Measurements from ENCODE around the gene NUP155.
"Not testable (repeated sequence)": the region's sequence is repeated elsewhere in the genome, so short reads cannot be mapped to it uniquely, and the experiment has no call there.

Gene NUP155

DNA sequence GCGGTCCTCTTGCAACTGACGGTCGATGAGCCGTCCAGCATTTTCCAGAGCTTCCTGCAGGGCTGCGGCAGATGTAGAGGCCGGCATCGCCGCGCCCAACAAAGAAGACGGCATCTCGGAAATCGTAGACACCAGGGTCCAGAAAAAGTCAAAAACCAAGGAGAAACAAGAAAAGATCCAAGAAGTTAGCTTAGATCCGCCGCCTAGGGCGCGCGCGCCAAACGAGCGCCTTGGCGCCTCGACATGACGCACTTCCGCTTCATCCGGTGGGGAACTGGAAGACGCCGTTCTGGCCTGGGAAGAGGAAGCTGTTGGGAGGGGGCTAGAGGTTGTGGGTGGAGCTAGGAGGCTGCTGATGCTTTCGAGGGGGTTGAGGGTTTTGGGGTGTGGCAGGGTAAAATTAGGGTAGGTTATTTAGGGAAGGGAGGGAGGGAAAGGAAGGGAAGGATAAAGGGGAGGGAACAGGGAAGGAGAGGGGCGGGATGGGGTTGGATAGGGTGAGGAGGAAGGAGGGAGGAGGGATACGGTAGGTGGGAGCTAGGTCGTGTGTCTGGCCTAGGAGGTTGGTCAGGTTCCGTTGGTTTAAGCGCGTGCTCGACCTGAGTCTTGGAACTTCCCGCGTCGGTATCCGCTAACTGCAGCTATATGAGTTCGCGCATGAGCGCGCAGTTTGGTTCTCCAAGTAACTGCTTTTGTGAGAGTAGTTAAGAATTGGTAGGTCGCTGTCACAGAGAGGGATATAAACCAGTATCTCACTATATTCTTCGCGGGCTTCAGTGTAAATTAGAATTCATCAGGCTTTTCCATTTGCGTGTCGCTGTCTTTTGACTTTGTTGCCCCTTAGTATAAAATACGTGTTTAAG, at the start of gene NUP155:
Gene NUP155 (minus strand): TSS at position 243 of the 863 bp plus-strand sequence. CDS start 129 bp downstream, at position 114.
- DNase-seq (ENCODE audit: low spot score), result peak; percentile 84

DNA sequence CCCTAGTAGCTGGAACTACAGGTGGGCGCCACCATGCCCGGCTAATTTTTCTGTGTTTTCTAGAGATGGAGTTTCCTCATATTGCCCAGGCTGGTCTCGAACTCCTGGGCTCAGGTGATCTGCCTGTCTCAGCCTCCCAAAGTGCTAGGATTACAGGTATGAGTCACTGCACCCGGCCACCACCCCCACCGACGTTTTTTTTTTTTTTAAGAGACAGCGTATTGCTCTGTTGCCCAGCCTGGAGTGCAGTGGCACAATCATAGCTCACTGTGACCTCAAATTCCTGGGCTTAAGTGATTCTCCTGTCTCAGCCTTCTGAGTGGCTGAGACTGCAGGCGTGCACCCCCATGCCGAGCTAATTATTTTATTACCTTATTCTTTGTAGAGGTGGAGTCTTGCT, 46.4 kb upstream of the NUP155 start:
- DNase-seq (ENCODE audit: low spot score), result no peak

DNA sequence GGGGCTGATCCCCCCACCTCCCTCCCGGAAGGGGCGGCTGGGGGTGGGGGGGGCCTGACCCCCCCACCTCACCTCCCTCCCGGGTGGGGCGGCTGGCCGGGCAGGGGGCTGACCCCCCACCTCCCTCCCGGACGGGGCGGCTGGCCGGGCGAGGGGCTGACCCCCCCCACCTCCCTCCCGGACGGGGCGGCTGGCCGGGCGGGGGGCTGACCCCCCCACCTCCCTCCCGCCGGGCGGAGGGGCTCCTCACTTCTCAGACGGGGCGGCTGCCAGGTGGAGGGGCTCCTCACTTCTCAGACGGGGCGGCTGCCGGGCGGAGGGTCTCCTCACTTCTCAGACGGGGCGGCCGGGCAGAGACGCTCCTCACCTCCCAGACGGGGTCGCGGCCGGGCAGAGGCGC, 44.5 kb upstream of the NUP155 start:
- not testable (repeated sequence) for DNase-seq (ENCODE audit: low spot score)

DNA sequence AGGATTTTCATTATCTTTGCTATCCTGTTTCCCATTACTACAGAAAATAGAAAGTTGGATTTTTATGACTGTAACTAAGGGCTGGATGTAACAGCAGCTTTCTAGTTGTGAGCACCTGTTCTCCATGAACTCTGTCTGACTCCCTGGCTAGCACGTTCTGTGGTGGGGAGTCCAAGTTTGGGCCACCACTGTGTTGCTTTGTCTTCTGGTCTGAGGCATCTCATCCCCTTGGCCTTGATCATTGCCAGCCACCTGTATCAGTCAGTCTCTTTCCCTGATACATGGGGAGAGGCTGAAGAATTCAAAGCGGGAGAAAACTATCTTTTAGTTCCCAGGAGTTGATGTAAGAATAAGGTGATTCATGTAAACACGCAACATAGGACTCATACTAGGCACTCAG, 41.6 kb upstream of the NUP155 start:
- no peak for DNase-seq (ENCODE audit: low spot score)

DNA sequence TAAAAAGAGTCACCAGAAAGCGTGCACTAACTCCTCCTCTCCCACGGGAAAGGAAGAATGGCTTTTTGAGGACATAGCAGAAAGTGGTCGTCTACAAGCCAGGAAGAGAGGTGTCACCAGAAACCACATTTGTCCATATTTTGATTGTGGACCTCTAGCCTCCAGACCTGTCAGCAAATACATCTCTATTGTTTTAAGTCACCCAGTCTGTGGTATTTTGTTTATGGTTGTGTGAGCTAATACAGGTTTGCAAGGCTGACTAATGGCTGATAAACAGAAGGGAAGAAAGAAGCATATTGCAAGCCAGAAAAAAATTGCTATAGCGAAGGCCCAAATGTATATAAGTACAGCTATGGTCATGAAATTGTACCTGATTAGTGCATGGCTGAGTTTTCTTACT, 29.6 kb upstream of the NUP155 start:
- no peak for DNase-seq (ENCODE audit: low spot score)

DNA sequence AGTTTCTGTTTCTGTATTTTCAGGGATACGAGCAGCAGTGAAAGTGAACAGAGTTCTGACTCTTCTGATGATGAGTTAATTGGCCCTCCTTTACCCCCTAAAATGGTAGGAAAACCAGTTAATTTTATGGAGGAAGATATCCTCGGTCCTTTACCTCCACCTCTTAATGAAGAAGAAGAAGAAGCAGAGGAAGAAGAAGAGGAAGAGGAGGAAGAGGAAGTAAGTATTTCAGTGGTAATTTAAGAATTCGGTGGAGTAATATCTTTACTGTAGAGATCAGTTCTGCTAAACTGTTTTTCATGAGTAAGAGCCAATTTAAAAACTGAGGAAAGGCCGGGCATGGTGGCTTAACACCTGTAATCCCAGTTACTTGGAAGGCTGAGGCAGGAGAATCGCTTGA, 25.4 kb upstream of the NUP155 start:
- DNase-seq (ENCODE audit: low spot score), result no peak

DNA sequence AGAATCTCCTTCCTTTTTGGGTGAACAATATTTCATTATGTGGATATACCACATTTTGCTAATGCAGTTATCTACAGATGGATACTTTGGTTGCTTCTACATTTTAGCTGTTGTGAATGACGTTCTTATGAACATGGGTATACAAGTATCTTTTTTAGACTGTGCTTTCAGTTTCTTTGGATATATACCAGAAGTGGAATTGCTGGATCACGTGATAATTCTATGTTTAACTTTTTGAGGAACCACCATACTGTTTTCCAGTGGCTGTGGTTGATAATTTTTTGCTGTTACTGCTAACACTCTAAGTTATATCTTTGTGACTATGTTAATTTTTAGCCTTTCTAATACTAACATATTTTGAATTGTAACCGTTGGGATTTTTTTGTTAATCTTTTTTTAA, 20.7 kb upstream of the NUP155 start:
- no peak for DNase-seq (ENCODE audit: low spot score)

DNA sequence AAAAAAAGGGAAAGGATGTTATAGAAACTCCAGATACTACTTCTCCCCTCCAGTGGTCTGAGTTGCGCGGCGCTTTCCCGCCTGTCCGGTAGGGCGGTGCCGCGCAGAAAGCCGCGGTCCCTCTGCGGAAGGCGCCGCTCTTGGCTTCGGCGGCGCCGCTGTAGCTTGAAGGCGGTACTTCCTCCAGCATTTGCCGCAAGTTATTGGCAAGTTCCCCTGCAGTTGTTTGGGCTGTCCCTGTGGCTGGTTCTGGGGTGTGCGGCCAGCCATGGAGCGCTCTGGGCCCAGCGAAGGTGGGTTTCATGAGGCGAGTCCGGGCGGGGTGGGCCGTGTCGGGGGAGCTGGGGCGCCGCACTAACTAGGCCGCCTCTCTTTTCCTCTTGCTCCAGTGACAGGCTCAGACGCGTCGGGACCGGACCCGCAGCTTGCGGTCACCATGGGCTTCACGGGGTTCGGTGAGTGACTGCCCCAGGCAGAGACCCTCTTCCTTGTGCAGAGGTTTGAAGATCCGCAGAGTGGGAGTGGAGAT, 8.3 kb upstream of the NUP155 start, which contains the start of gene WDR70:
Gene WDR70 (plus strand): TSS at position 219 of the 529 bp plus-strand sequence. CDS start 50 bp downstream, at position 269.
- peak; percentile 57 for DNase-seq (ENCODE audit: low spot score)

DNA sequence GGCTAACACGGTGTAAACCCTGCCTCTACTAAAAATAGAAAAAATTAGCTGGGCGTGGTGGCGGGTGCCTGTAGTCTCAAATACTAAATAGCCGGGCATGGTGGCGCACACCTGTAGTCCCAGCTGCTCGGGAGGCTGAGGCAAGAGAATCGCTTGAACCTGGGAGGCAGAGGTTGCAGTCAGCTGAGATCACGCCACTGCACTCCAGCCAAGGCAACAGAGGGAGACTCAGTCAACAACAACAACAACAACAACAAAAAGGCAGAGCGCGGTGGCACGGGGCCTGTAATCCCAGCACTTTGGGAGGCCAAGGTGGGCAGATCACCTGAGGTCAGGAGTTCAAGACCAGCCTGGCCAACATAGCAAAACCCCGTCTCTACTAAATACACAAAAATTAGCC, 7.2 kb upstream of the NUP155 start:
- not testable (repeated sequence) for DNase-seq (ENCODE audit: low spot score)

DNA sequence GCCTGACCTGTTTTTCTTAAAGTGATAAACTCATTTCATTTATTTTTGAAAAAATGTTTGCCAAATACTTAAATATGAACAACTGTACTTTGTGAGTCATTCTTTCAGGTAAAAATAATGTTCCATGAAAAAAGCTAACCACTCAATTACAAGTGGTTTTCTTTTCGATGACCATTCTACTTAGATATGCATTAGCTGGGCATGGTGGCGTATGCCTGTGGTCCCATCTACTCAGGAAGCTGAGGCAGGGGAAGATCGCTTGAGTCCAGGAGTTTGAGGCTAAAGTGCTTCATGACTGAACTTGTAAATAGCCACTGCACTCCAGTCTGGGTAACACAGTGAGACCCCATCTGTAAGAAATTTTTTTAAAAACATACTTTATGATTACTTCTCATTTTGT, 4.2 kb upstream of the NUP155 start:
- no peak for DNase-seq (ENCODE audit: low spot score)

DNA sequence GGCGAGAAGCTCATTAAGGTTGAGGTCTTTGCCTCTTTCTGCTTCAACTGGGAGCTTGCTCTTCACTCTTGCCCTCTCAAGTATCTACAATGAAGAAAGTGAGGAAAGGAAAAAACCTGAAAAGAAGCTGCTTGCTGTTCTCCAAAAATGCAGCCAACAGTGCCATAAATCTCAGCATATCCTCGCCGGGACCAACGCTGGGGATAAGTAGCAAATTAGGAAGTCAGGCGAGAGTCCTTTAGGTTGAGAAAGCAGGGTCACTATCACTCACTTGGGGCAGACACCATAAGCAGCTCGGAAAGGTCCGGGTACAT, 399 bp downstream of the NUP155 start:
- DNase-seq (ENCODE audit: low spot score), result no peak

DNA sequence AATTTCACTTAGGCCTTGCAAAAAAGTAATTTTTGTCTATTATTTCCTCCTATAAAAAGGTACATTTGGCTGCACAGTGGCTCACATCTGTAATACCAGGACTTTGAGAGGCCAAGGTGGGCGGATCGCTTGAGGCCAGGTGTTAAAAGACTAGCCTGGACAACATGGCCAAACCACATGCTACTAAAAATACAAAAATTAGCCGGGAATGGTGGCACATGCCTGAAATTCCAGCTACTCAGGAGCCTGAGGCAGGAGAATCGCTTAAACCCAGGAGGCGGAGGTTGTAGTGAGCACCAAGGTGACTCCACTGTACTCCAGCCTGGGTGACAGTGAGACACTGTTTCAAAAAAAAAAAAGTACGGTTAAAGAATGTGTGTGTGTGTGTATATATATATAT, 15.7 kb downstream of the NUP155 start:
- no peak for DNase-seq (ENCODE audit: low spot score)

DNA sequence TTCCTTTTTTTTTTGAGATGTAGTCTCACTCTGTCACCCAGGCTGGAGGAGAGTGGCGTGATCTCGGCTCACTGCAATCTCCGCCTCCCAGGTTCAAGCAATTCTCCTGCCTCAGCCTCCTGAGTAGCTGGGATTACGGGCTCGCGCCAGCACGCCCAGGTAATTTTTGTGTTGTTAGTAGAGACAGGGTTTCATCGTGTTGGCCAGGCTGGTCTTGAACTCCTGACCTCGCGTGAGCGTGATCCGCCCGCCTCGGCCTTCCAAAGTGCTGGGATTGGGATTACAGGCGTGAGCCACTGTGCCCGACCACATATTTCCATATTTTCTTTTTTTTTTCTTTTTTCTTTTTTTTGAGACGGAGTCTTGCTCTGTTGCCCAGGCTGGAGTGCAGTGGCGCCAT, 28.2 kb downstream of the NUP155 start:
- not testable (repeated sequence) for DNase-seq (ENCODE audit: low spot score)

DNA sequence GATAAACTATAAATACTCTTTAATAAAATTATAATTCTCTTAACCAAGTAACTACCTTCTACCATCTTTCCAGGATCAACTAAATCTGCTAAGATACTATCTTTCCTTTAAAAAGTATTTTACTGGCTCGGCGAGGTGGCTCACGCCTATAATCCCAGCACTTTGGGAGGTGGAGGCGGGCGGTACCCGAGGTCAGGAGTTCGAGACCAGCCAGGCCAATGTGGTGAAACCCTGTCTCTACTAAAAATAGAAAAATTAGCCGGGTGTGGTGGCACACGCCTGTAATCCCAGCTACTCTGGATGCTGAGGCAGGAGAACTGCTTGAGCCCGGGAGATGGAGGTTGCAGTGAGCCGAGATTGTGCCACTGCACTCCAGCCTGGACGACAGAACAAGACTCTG, 36.2 kb downstream of the NUP155 start:
- not testable (repeated sequence) for DNase-seq (ENCODE audit: low spot score)

DNA sequence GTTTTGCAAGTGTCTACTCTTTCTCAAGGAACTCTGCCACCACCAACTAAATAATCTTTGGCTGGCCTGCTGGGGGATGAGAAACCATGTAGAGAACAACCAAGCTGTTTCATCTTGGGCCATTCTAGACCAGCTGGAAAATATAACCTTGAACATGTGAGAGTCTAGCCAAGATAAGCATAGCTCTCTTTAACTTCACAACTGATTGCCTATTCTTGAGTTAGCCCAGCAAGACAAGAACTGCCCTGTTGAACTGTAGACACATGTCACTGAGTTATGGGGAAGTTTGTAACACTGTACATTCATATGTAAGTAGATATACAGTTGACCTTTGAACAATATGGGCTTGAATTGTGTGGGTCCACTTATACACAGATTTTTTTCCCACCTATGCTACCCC, 44.4 kb downstream of the NUP155 start:
- DNase-seq (ENCODE audit: low spot score), result no peak

DNA sequence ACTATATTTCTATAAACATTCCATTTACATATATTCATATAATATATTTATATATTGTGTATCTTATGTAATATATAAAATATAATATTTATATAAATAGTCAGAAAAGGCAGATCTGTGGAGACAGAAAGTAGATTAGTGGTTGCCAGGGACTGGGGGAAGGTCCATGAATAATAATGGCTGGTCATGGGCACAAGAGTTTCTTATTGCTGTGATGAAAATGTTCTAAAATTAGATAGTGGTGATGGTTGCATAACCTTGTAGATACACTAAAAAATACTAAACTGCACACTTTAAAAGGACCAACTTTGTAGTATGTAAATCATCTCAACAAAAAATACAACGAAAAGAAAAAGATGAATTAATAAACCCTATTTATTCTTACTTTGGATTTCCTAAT, 47.3 kb downstream of the NUP155 start:
- DNase-seq (ENCODE audit: low spot score), result no peak

DNA sequence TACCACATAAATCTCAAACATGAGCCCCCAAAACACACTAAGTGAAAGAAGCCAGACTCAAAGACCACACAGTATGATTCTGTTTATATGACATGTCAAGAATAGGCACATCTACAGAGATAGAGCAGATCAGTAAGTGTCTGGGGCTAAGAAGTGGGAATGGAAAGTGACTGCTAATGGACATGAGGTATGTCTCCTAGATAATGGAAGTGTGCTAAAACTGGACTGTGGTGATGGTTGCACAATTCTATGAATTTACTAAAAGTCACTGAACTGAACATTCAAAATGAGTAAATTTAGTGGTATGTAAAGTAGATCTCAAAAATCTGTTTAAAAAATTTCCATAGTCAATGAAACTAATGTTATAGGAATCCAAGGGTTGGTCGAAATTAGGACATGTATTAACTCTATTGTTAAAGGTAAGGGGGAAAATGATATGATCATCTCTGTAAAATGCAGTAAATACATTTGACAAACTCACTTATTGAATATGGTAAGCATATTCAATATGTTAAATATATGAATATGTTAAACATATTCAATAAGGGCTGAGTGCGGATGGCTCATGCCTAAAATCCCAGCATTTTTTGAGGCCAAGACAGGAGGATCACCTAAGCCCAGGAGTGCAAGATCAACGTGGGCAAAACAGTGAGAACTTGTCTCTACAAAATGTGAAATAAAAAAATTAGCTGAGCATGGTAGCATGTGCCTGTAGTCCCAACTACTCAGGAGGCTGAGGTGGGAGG, 51.7 kb downstream of the NUP155 start:
- DNase-seq (ENCODE audit: low spot score), result no peak

DNA sequence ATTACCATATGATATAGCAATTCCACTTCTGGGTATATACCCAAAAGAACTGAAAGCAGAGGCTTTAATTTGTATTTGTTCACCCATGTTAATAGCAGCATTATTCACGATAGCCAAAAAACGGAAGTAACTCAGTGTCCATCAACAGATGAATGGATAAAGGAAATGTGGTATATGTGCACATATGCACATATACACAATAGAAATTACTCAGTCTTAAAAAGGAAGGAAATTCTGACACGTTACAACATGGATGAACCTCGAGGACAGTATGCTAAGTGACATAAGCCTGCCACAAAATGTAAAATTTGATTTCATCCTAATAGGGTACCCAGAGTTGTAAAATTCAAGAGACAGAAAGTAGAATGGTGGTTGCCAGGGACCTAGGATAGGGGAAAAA, 54.9 kb downstream of the NUP155 start:
- no peak for DNase-seq (ENCODE audit: low spot score)

DNA sequence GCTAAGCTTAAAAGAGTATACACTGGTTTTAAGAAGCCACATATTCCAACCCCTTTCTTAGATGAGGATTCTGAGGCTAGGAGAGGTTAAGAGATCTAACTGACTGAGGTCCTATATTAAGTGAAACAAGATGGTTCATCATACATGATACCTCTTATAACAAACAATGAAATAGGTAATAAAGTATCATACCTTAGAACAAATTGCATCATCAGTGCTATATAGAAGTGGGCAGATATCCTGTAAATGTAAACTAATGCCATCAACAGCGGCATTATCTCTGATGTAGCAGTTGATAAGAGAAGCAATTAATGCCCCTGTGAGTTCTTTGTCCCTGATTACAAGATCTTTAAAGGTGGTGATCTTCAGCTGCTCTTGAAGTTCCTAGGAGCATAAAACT, 60.5 kb downstream of the NUP155 start:
- no peak for DNase-seq (ENCODE audit: low spot score)

DNA sequence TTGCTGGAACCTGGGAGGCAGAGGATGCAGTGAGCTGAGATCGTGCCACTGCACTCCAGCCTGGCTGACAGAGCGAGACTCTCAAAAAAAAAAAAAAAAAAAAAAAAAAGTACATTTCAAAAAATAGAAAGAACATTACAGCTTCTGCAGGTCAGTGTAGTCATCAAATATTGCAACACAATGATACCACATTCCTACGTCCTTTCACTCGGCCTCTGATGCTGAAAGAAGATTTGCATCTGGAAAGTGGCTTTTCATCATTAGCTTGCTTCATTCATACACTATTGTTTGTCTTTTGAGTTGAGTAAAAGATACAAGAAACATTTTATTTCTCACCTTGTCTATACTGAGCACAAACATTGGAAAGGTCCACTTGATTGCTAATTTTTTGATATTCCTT, 62.1 kb downstream of the NUP155 start:
- no peak for DNase-seq (ENCODE audit: low spot score)

DNA sequence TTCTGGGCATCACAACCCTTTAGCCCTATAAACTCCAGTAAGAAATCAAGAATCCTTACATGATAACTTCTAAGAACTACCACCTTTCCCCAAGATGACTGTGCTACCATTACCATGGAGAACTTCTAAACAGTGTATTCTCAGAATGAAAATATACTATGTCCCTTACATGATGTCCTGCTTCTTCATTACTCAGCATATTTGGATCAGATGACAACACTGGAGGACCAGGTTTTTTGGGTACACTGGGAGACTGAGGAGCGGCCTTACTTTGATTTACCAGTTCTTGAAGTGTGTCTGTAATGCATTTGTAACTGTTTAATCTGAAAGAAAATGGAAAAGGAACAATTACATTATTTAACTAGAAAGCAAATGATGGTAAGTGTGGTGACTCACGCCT, 66.0 kb downstream of the NUP155 start:
- no peak for DNase-seq (ENCODE audit: low spot score)

DNA sequence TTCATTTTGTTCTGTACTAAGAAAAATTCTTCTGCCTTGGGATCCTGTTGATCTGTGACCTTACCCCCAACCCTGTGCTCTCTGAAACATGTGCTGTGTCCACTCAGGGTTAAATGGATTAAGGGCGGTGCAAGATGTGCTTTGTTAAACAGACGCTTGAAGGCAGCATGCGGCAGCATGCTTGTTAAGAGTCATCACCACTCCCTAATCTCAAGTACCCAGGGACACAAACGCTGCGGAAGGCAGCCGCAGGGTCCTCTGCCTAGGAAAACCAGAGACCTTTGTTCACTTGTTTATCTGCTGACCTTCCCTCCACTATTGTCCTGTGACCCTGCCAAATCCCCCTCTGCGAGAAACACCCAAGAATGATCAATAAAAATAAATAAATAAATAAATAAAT, 74.6 kb downstream of the NUP155 start:
- not testable (repeated sequence) for DNase-seq (ENCODE audit: low spot score)

DNA sequence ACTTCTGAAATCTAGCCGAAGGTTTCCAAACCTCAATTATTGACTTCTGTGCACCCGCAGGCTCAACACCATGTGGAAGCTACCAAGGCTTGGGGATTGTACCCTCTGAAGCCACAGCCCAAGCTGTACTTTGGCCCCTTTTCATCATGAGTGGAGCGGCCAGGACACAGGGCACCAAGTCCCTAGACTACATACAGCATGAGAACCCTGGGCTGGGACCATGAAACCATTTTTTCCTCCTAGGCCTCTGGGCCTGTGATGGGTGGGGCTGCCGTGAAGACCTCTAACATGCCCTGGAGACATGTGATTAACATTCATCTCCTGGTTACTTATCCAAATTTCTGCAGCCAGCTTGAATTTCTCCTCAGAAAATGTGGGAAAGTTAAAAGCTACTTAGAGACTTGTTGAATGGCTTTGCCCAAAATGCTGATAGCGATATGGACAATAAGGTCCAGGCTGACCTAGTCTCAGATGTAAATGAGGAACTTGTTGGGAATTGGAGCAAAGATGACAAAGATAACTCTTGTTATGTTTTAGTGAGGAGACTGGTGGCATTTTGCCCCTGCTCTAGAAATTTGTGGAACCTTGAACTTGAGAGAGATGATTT, 87.6 kb downstream of the NUP155 start:
- DNase-seq (ENCODE audit: low spot score), result no peak

All from HuH-7.5 (cell line).